OCI-LY1 (cell line): Measurements from ENCODE around the gene L1CAM.

ENCODE experiments used
- H2AFZ ChIP-seq: fragments of 200-600 bp; sonication (generic), shearing (Covaris generic); 2 replicates; pipeline ENCODE4 v1.6.0; 2014; ENCODE audit warnings: antibody characterized with exemption, mild to moderate bottlenecking, low read length
- H3F3A ChIP-seq: fragments of 200-600 bp; sonication (generic), shearing (Covaris generic); 2 replicates; pipeline ENCODE4 v1.6.0; 2014; ENCODE audit warnings: mild to moderate bottlenecking, antibody characterized with exemption, low read length, moderate library complexity; ENCODE audit not compliant: insufficient read depth
- H3K27ac ChIP-seq: fragments of 200-600 bp; sonication (generic); 2 replicates; pipeline ENCODE4 v1.5.1; 2014; ENCODE audit warnings: low read length, mixed run types, mild to moderate bottlenecking, low read depth; ENCODE audit not compliant: poor library complexity, severe bottlenecking
- H3K27me3 ChIP-seq: fragments of 200-600 bp; sonication (generic); 2 replicates; pipeline ENCODE4 v1.6.0; 2014; ENCODE audit warnings: antibody characterized with exemption, mild to moderate bottlenecking, low read length, moderate library complexity; ENCODE audit not compliant: insufficient read depth
- H3K36me3 ChIP-seq: fragments of 200-600 bp; sonication (generic); 2 replicates; pipeline ENCODE4 v1.6.1; 2014; ENCODE audit warnings: mild to moderate bottlenecking, antibody characterized with exemption, low read length, moderate library complexity, mixed read lengths; ENCODE audit not compliant: insufficient read depth
- H3K4me1 ChIP-seq: fragments of 200-600 bp; sonication (generic); 2 replicates; pipeline ENCODE4 v1.5.1; 2014; ENCODE audit warnings: mild to moderate bottlenecking, low read length, moderate library complexity; ENCODE audit not compliant: insufficient read depth, severe bottlenecking
- H3K4me2 ChIP-seq: fragments of 200-600 bp; sonication (generic), shearing (Covaris generic); 2 replicates; pipeline ENCODE4 v1.6.1; 2014; ENCODE audit warnings: low read length
- H3K4me3 ChIP-seq: fragments of 200-600 bp; sonication (generic); 2 replicates; pipeline ENCODE4 v1.5.1; 2014; ENCODE audit warnings: low read length, low read depth, mild to moderate bottlenecking, mixed read lengths; ENCODE audit not compliant: poor library complexity, severe bottlenecking
- H3K79me2 ChIP-seq: fragments of 200-600 bp; shearing (Covaris generic); 2 replicates; pipeline ENCODE4 v1.6.1; 2016; ENCODE audit warnings: mixed run types, low read length, mixed read lengths; ENCODE audit not compliant: insufficient read depth
- H3K9ac ChIP-seq: fragments of 200-600 bp; sonication (generic), shearing (Covaris generic); 2 replicates; pipeline ENCODE4 v1.6.1; 2014; ENCODE audit warnings: mild to moderate bottlenecking, low read length, mixed read lengths
- H3K9me2 ChIP-seq: fragments of 200-600 bp; sonication (generic), shearing (Covaris generic); 2 replicates; pipeline ENCODE4 v1.6.1; 2014; ENCODE audit warnings: low read depth, mild to moderate bottlenecking, low read length, mixed read lengths
- H3K9me3 ChIP-seq: fragments of 200-600 bp; shearing (Covaris generic); 2 replicates; pipeline ENCODE4 v1.6.1; 2014; ENCODE audit warnings: low read length, mixed read lengths
- H4K20me1 ChIP-seq: fragments of 200-600 bp; sonication (generic), shearing (Covaris generic); 2 replicates; pipeline ENCODE4 v1.6.0; 2016; ENCODE audit warnings: mild to moderate bottlenecking, low read length; ENCODE audit not compliant: insufficient read depth
- EZH2 ChIP-seq: fragments of 200-600 bp; sonication (generic), shearing (Covaris generic); IDR thresholded peaks from 2 replicates; pipeline ENCODE4 v1.8.0; 2017; ENCODE audit warnings: borderline replicate concordance, mixed run types, mild to moderate bottlenecking, antibody characterized with exemption, low read length, moderate library complexity, mixed read lengths
- TF ChIP-seq, protein P1 (sequence below): fragments of 200-600 bp; sonication (generic), shearing (Covaris generic); IDR thresholded peaks from 2 replicates; pipeline ENCODE4 v1.5.1; 2017; ENCODE audit warnings: mild to moderate bottlenecking, antibody characterized with exemption, low read length, moderate library complexity, mixed read lengths

The L1CAM gene

GRCh38 chrX:153911798-153912197 is 25.8 kb upstream of the L1CAM start:
- no peaks in the 10 kb centered on the region for H3F3A ChIP-seq

DNA sequence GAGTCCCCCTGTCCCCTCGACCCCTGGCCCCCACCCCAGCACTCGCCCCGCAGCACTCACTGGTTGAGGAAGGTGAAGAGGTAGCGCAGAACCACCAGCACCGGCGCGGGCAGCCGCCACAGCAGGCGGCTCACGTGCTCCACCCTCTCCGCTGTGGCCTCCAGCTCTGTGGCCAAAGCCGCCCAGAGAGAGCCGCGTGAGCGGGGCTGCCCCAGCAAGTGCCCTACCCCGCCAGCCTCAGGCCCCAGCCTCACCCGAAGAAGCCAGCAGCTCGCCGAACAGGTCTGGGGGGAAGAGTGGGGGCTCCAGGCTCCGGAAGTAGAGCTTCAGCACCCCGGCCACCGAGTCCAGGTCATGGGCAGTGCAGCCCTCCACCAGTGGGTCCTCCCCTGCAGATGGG is 24.5 kb upstream of the L1CAM start:
- Histone ChIP-seq H3K79me2 (no peaks in the 10 kb centered on the region), H3K4me1 (no peaks in the 10 kb centered on the region), H3K9ac (no peak overlapping the region), H3K4me2 (no peak overlapping the region), H2AFZ (no peak overlapping the region), H3K9me3 (no peaks in the 10 kb centered on the region), H3F3A (no peaks in the 10 kb centered on the region), H3K4me3 (no peak overlapping the region), H3K27ac (no peak overlapping the region), H3K36me3 (peaks cover 27% of the 10 kb centered on the region), H3K9me2 (no peaks in the 10 kb centered on the region), H4K20me1 (no peaks in the 10 kb centered on the region), H3K27me3 (no peaks in the 10 kb centered on the region)
- TF ChIP-seq, protein P1, sequence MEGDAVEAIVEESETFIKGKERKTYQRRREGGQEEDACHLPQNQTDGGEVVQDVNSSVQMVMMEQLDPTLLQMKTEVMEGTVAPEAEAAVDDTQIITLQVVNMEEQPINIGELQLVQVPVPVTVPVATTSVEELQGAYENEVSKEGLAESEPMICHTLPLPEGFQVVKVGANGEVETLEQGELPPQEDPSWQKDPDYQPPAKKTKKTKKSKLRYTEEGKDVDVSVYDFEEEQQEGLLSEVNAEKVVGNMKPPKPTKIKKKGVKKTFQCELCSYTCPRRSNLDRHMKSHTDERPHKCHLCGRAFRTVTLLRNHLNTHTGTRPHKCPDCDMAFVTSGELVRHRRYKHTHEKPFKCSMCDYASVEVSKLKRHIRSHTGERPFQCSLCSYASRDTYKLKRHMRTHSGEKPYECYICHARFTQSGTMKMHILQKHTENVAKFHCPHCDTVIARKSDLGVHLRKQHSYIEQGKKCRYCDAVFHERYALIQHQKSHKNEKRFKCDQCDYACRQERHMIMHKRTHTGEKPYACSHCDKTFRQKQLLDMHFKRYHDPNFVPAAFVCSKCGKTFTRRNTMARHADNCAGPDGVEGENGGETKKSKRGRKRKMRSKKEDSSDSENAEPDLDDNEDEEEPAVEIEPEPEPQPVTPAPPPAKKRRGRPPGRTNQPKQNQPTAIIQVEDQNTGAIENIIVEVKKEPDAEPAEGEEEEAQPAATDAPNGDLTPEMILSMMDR, result no peak
- TF ChIP-seq EZH2, result no peak

More at GRCh38 chrX:153911798-153912197, 25.8 kb upstream of the L1CAM start:
- no peak overlapping the region for H3K27ac ChIP-seq
- H3K4me2 ChIP-seq, result no peak overlapping the region
- TF ChIP-seq EZH2, result no peak
- TF ChIP-seq, protein P1, result no peak
- no peaks in the 10 kb centered on the region for H4K20me1 ChIP-seq
- no peaks in the 10 kb centered on the region for H3K9me2 ChIP-seq
- H3K4me1 ChIP-seq, result no peaks in the 10 kb centered on the region
- H3K9me3 ChIP-seq, result no peaks in the 10 kb centered on the region
- H2AFZ ChIP-seq, result no peak overlapping the region
- no peaks in the 10 kb centered on the region for H3K79me2 ChIP-seq
- no peak overlapping the region for H3K9ac ChIP-seq
- H3K4me3 ChIP-seq, result no peak overlapping the region
- peaks cover 37% of the 10 kb centered on the region for H3K36me3 ChIP-seq
- H3K27me3 ChIP-seq, result no peaks in the 10 kb centered on the region

GRCh38 chrX:153909980-153910360 is 24.0 kb upstream of the L1CAM start:
- no peaks in the 10 kb centered on the region for H3K9me2 ChIP-seq
- H3K36me3 ChIP-seq, result peaks cover 27% of the 10 kb centered on the region

More at GRCh38 chrX:153909980-153910360, 24.0 kb upstream of the L1CAM start:
- Histone ChIP-seq H3K4me1 (peaks cover 2% of the 10 kb centered on the region), H3K27ac (no peak overlapping the region), H3K9ac (no peak overlapping the region), H3K4me3 (no peak overlapping the region), H3K9me3 (no peaks in the 10 kb centered on the region), H2AFZ (no peak overlapping the region), H3K27me3 (no peaks in the 10 kb centered on the region), H4K20me1 (no peaks in the 10 kb centered on the region), H3K4me2 (no peak overlapping the region), H3K79me2 (no peaks in the 10 kb centered on the region), H3F3A (no peaks in the 10 kb centered on the region)
- TF ChIP-seq, protein P1, result no peak
- no peak for TF ChIP-seq EZH2
